Activated CD8-positive, alpha-beta memory T cell treated with anti-CD3 and anti-CD28 coated beads, Interleukin-2, amount 10 ng/mL, durations not matched to agents 7 days and 5 days (primary cell): ENCODE measurements around the gene DYRK1B. TPM values are rescaled to one million over a fixed set of nuclear protein-coding genes. Genes with fewer than 3 reads are reported as not detected.

Experiments
- ATAC-seq: fragments of 150-1000 bp; cut with Tn5 transposase; one replicate; pipeline ENCODE4 v1.10.0; 2021; ENCODE audit warnings: moderate library complexity
- CTCF ChIA-PET: fragments of 350-600 bp; sonication (Branson Sonifier 250); formaldehyde crosslinking; loops from one replicate; lab custom pipeline; 2021; ENCODE audit warnings: antibody characterized with exemption; lab: Charles Lee
- DNase-seq: peaks from one replicate; pipeline ENCODE4 v3.0.0-alpha.2; 2020
- H3K27ac Mint-ChIP-seq: one replicate; pipeline ENCODE4 v1.8.0; 2021; ENCODE audit warnings: mild to moderate bottlenecking, mixed read lengths
- H3K27me3 Mint-ChIP-seq: one replicate; pipeline ENCODE4 v1.8.0; 2021; ENCODE audit warnings: mixed read lengths
- H3K36me3 Mint-ChIP-seq: one replicate; pipeline ENCODE4 v1.8.0; 2021; ENCODE audit warnings: mild to moderate bottlenecking, mixed read lengths
- H3K4me1 Mint-ChIP-seq: one replicate; pipeline ENCODE4 v1.8.0; 2021; ENCODE audit warnings: mixed read lengths
- H3K4me3 Mint-ChIP-seq: one replicate; pipeline ENCODE4 v1.8.0; 2021; ENCODE audit warnings: mild to moderate bottlenecking, moderate library complexity, mixed read lengths
- H3K9me3 Mint-ChIP-seq: one replicate; pipeline ENCODE4 v1.8.0; 2022; ENCODE audit warnings: low read depth, mixed read lengths
- total RNA-seq, 2 experiments: library from RNA; stranded (reverse); gene quantifications; one replicate each; pipeline ENCODE4 v1.2.3, GENCODE V29; 2021

The DYRK1B gene
- total RNA-seq, 2 experiments from 2014 or later = 7.5 to 7.7 TPM

- Mint-ChIP-seq H3K4me3 (peak overlapping the region; percentile 88), H3K9me3 (no peaks in the 10 kb centered on the region), H3K27ac (peak overlapping the region; percentile 90), H3K36me3 (peaks cover 3% of the 10 kb centered on the region), H3K27me3 (no peaks in the 10 kb centered on the region), H3K4me1 (peaks cover 39% of the 10 kb centered on the region)
- CTCF ChIA-PET = interaction anchor here (1.0 to 7.2 kb wide), 8 partner anchors 13 to 371 kb away, joined by 3 to 150 read pairs (median 36); partner anchors contain the start of genes DYRK1B and PSMC4
- no peak for ATAC-seq
- no peak for DNase-seq
These were observed 12.9 kb upstream of the DYRK1B start for GRCh38 chr19:39846678-39847486.

DNA sequence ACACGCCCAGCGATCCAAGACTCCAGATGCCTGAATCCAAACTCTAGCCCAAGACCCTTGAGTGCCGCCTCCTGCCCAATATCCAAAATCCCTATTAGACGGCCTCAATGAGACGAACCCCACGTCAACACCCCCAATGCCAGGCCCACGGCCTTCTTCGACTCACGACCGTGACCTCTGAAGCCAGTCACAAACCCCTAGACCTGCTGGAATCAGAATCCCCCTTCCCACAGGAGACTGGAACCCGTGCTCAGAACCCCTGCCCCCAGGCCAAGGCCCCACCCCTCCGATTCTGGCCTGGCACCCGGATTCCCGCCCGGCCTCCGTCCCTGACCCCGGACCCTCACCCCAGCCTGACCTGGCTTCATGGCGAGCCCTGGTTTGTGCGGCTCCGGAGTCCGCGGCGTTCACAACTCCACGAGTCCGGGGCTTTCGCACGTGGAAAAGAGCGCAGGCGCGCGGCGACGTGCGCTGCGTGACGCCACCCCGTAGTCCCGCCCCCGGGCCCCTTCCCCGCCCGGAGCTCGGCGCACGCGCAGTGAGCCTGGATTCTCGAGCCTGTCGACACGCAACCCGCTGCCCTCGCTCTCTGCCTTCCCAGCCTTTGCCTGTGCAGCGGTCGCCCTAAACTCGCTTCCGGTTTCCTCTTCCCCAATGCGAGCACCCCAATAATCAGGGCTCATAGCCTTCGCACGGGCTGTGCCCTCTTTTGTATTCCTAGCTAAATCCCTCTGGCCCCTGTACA, 12.1 kb upstream of the DYRK1B start, which contains the start of gene FBL:
FBL (minus strand) TSS at position 447 of the 745 bp plus-strand sequence; CDS start at position 368, 79 bp downstream.
- ATAC-seq = peak; percentile 90
- Mint-ChIP-seq H3K27ac (peak within 1 kb of the TSS; percentile 90), H3K4me1 (peaks cover 44% of the 10 kb centered on the region), H3K27me3 (no peaks in the 10 kb centered on the region), H3K36me3 (peaks cover 3% of the 10 kb centered on the region), H3K4me3 (peak within 1 kb of the TSS; percentile 88), H3K9me3 (no peaks in the 10 kb centered on the region)
- CTCF ChIA-PET = interaction anchor here (1.0 to 7.2 kb wide), 10 partner anchors 10 to 371 kb away, joined by 3 to 150 read pairs (median 8); partner anchors contain the start of genes DYRK1B and PSMC4
- DNase-seq = peak; percentile 98

DNA sequence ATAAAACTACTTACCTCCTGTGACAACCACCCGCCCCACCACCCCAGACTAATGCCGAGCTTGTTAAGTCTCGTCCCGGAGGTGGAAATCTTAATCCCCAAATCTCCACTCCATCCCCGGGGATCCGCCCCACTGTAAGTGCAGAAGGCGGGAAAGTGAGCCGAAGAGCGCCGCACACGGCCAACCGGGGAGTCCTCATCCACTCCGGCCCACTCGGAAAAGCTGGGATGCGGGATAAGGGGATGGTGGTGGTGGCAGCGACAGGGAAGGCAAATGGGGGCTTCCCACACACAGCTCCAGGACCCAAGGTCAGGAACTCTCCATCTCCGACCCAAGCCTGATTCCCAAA, 11.6 kb upstream of the DYRK1B start:
- Mint-ChIP-seq H3K4me1 (peaks cover 45% of the 10 kb centered on the region), H3K4me3 (peak overlapping the region; percentile 88), H3K36me3 (peaks cover 5% of the 10 kb centered on the region), H3K27me3 (no peaks in the 10 kb centered on the region), H3K9me3 (no peaks in the 10 kb centered on the region), H3K27ac (peak overlapping the region; percentile 90)
- CTCF ChIA-PET = interaction anchor here (1.0 to 7.2 kb wide), 9 partner anchors 10 to 171 kb away, joined by 3 to 150 read pairs (median 12); partner anchors contain the start of genes DYRK1B and PSMC4
- no peak for DNase-seq
- ATAC-seq = peak; percentile 3

DNA sequence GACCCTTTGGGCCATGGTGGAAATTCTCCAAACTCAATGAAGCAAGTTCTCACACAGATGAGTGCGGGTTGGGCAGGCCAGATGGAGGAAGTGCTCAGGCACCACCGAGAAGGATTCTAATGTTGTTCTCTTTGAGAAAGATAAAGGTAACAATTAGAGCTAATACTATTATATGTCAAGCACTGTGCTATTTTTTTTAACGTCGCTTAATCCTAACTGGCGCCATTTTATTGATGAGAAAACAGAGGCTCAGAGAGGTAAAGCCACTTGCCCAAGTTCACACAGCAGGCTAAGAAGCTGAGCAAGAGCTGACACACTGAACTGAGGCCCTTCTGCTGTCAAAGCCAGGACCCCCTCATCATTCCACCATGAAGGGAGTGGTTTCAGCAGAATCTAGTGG, 11.2 kb upstream of the DYRK1B start:
- Mint-ChIP-seq H3K27me3 (no peaks in the 10 kb centered on the region), H3K36me3 (peaks cover 5% of the 10 kb centered on the region), H3K9me3 (no peaks in the 10 kb centered on the region), H3K4me3 (peak overlapping the region; percentile 88), H3K27ac (peak overlapping the region; percentile 90), H3K4me1 (peaks cover 45% of the 10 kb centered on the region)
- CTCF ChIA-PET = interaction anchor here (0.9 to 7.2 kb wide), 18 partner anchors 9 to 296 kb away, joined by 3 to 150 read pairs (median 5); partner anchors contain the start of genes DYRK1B and PSMC4
- ATAC-seq = peak; percentile 3
- no peak for DNase-seq

DNA sequence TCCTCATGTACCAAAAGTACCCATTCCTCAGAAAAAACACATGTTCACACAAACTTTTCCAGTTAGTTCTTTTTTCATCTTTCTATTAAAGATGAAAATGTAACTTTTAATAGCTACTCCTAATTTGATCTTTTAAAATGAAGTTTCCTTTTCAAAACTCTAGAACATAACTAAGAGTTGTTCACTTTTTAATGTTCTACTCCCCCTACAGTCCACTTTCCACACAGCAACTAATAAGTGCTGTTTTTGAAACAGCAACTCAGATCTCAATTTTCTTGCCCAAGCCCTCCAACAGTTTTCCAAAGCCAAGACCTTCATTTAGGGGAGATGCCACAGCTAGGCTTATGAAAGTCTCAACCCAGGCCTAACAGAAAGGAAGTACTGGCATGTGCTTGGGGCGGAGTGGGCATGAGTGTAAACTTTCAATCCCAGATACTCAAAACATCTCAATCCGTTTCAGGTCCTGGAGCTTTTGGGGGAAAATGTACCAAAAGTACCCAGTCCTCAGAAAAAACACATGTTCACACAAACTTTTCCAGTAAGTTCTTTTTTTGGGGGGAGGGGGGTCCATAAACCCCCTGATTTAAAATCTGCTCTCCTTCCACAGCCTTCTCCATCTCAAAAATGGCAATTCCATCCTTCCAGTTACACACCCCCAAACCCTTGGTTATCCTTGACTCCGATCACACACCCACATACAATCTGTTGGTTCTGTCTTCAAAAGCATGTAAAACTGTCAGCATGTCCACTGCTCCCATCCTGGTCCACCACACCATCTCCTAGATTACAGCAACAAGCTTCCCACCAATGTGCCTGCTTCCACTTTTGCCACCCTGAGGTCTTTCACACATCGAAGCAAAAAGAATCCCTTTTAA, 10.2 kb upstream of the DYRK1B start:
- H3K4me1 Mint-ChIP-seq = peaks cover 45% of the 10 kb centered on the region
- H3K36me3 Mint-ChIP-seq = peaks cover 12% of the 10 kb centered on the region
- H3K27me3 Mint-ChIP-seq = no peaks in the 10 kb centered on the region
- CTCF ChIA-PET = interaction anchor here (0.7 to 7.2 kb wide), 36 partner anchors 9 to 403 kb away, joined by 3 to 150 read pairs (median 4); partner anchors contain the start of genes CLC, DYRK1B, LEUTX and PSMC4
- peak overlapping the region; percentile 90 for H3K27ac Mint-ChIP-seq
- DNase-seq = no peak
- no peaks in the 10 kb centered on the region for H3K9me3 Mint-ChIP-seq
- peak overlapping the region; percentile 88 for H3K4me3 Mint-ChIP-seq
- ATAC-seq = no peak

- no peak for DNase-seq
- Mint-ChIP-seq H3K4me3 (peak overlapping the region; percentile 34), H3K4me1 (peaks cover 45% of the 10 kb centered on the region), H3K36me3 (peaks cover 18% of the 10 kb centered on the region), H3K27ac (peak overlapping the region; percentile 79), H3K9me3 (no peaks in the 10 kb centered on the region), H3K27me3 (no peaks in the 10 kb centered on the region)
- no peak for ATAC-seq
- CTCF ChIA-PET = interaction anchor here (0.8 to 7.2 kb wide), 27 partner anchors 9 to 402 kb away, joined by 3 to 150 read pairs (median 4); partner anchors contain the start of genes DYRK1B, LEUTX and PSMC4
These were observed 8.9 kb upstream of the DYRK1B start for GRCh38 chr19:39842693-39843435.

GRCh38 chr19:39841041-39841440, 7.1 kb upstream of the DYRK1B start:
- Mint-ChIP-seq H3K36me3 (peaks cover 33% of the 10 kb centered on the region), H3K27me3 (no peaks in the 10 kb centered on the region), H3K4me1 (peaks cover 35% of the 10 kb centered on the region), H3K9me3 (no peaks in the 10 kb centered on the region), H3K4me3 (no peak overlapping the region), H3K27ac (peak overlapping the region; percentile 24)
- CTCF ChIA-PET = interaction anchor here (1.0 to 7.2 kb wide), 6 partner anchors 7 to 294 kb away, joined by 3 to 150 read pairs (median 74); partner anchors contain the start of genes DYRK1B and PSMC4
- ATAC-seq = no peak
- DNase-seq = no peak

DNA sequence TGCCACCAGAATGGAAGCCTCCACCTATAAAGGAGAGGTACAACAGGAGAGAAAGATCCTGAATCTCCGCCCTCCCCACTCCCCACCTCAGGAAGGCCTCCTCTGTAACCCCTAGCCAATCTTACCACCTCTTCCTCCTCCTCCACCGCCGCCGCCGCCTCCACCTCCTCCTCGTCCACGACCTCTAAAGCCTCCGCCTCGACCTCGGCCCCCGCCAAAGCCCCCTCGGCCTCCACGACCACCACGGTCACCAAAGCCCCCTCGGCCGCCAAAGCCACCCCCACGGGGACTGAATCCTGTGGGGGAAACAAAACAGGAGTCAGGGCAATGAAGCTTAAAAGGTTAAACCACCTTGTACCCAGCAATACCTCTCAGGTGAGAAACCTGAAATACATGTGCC, 6.5 kb upstream of the DYRK1B start:
- H3K9me3 Mint-ChIP-seq = no peaks in the 10 kb centered on the region
- CTCF ChIA-PET = interaction anchor here (0.8 to 7.1 kb wide), 3 partner anchors 47 to 293 kb away, joined by 3 to 150 read pairs (median 3); no protein-coding TSS in a partner anchor
- peak overlapping the region; percentile 34 for H3K27ac Mint-ChIP-seq
- peaks cover 35% of the 10 kb centered on the region for H3K4me1 Mint-ChIP-seq
- peaks cover 36% of the 10 kb centered on the region for H3K36me3 Mint-ChIP-seq
- no peak for ATAC-seq
- no peak for DNase-seq
- H3K27me3 Mint-ChIP-seq = no peaks in the 10 kb centered on the region
- H3K4me3 Mint-ChIP-seq = no peak overlapping the region

DNA sequence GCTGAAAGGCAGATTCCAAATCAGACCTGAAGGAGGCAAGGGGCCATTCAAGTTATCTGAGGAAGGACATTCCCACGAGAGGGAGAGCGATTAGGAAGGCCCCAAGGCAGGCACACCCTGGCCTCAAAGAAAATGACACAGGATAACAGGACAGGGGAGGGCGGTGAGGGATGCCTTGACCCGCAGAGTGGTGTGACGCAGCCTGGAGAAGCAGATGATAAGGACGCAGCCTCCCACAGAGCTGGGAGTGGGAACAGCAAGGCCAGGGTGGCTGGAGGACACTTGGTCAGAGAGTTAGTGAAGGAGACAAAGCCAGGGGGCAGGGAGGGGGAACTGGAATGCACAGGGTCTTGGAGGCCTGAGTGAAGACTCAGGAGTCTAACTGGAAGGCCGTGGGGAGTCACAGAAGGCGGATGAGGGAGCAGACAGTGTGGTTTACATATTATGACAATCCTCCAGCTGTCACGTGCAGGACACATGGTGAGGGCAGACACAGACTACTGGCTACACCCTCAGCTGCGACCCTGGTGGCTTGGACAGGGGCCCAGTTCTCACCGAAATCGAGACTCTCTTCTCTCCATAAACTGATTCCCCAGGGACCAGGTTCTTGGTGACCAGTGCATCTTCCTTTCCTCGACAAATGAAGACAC, 5.8 kb upstream of the DYRK1B start:
- peaks cover 33% of the 10 kb centered on the region for H3K4me1 Mint-ChIP-seq

DNA sequence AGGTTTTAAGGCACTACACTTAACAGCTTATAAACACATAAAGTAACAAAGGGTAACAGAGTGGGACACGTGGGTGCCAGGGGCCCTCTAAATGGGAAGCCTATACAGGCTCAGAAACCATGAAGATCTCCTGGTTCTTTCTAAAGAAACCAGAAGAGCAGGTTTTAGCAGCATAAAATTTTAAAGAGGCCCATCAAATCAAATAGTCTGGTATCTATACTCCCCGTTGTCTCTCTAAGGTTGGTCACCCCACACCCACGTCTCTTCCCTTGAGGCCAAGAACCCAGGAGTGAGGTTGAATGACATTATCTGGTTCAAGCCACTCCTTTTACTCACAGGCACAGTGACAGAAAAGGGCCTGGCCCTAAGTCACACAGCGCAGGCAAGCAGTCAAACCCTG, 4.6 kb upstream of the DYRK1B start:
- no peak for ATAC-seq
- no peak for DNase-seq
- Mint-ChIP-seq H3K9me3 (no peaks in the 10 kb centered on the region), H3K4me1 (peaks cover 29% of the 10 kb centered on the region), H3K27me3 (no peaks in the 10 kb centered on the region), H3K36me3 (peaks cover 44% of the 10 kb centered on the region), H3K4me3 (no peak overlapping the region), H3K27ac (no peak overlapping the region)
- CTCF ChIA-PET = no interaction called here

More for the DNA sequence above, 5.8 kb upstream of the DYRK1B start:
- Mint-ChIP-seq H3K27me3 (no peaks in the 10 kb centered on the region), H3K27ac (peak overlapping the region; percentile 2), H3K9me3 (no peaks in the 10 kb centered on the region), H3K4me3 (no peak overlapping the region), H3K36me3 (peaks cover 38% of the 10 kb centered on the region)
- CTCF ChIA-PET = interaction anchor here (0.8 to 7.1 kb wide), 4 partner anchors 47 to 293 kb away, joined by 3 to 150 read pairs (median 3); no protein-coding TSS in a partner anchor
- DNase-seq (no peak), ATAC-seq (no peak)

- CTCF ChIA-PET = no interaction called here
- H3K27ac Mint-ChIP-seq = peak overlapping the region; percentile 55
- peaks cover 44% of the 10 kb centered on the region for H3K36me3 Mint-ChIP-seq
- H3K4me3 Mint-ChIP-seq = no peak overlapping the region
- peaks cover 25% of the 10 kb centered on the region for H3K4me1 Mint-ChIP-seq
- ATAC-seq (no peak), DNase-seq (no peak)
- no peaks in the 10 kb centered on the region for H3K9me3 Mint-ChIP-seq
- H3K27me3 Mint-ChIP-seq = no peaks in the 10 kb centered on the region
These were observed 4.0 kb upstream of the DYRK1B start for GRCh38 chr19:39837978-39838377.
